ENCODE data around the gene CACNG1.

GRCh38 chr17:67071595-67071994 lies 27.2 kb downstream of the CACNG1 start:
- TF ChIP-seq ELK1 (IDR thresholded peaks at IDR 0.05; ENCODE audit: low read depth, low read length) (no peak), CTCF (IDR thresholded peaks at IDR 0.05) (no peak), MAX (IDR thresholded peaks at IDR 0.05) (no peak), CHD4 (IDR thresholded peaks at IDR 0.05; ENCODE audit: borderline replicate concordance) (no peak), ZSCAN20 (CRISPR knock-in tag; IDR thresholded peaks at IDR 0.05) (no peak), CEBPB (IDR thresholded peaks at IDR 0.05) (no peak), POLR2A (IDR thresholded peaks at IDR 0.05; ENCODE audit: low read length) (no peak)

Data from A549 (cell line).